ENCODE measurements around the gene FOCAD. TPM values are rescaled to one million over a fixed set of nuclear protein-coding genes. Genes with fewer than 3 reads are reported as not detected.

The FOCAD gene
- total RNA-seq, 1 experiment from 2014 or later = 18.3 TPM

DNA sequence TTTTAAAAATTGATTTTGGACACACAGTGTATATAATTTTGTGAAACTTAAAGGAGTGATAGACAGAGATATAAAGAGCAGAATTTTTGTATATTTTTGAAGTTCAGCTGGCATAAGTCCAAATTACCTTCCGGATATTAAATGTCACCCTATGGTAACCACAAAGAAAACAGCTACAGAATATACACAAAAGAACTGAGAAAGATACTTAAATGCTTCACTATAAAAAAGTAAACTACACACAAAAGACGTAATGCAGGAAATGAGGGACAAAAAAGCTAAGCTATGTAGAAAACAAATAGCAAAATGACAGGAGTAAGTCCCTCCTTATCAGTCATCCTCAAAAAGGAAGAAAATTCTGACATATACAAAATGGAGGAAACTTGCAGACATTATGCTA is 318.0 kb downstream of the FOCAD start:
- no peak for DNase-seq (ENCODE audit: low spot score)

DNA sequence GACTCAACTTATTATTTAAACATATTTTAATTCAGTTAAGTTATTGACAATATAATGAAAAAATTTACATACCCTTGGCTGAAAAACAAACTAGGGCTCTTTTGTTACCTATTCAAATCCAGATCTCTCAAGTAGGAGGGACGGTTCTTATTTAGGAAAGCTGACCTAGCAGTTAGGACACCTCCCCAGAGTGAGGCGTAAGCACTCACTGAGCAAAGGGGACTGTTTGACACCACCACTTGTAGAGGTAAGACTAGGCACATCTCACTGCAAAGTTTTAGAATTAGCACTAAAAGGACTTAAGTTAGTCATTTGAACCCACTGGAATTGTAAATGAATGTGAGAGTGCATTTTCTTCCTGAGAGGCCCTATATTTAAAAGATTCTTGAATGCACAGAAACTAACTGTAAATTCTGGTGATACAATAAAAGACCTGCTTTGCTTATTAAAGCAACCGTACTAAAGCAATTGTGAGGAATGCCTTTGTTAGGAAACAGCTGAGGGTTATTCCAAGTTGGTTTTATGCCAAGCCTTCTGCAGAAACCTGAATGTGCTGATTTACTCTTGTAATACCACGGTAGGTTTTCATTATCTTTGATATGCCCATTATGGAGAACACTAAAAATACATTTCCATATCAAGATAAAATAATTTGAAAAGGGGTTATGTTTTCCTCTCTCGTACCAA is 331.2 kb downstream of the FOCAD start:
- no peak for DNase-seq (ENCODE audit: low spot score)

DNA sequence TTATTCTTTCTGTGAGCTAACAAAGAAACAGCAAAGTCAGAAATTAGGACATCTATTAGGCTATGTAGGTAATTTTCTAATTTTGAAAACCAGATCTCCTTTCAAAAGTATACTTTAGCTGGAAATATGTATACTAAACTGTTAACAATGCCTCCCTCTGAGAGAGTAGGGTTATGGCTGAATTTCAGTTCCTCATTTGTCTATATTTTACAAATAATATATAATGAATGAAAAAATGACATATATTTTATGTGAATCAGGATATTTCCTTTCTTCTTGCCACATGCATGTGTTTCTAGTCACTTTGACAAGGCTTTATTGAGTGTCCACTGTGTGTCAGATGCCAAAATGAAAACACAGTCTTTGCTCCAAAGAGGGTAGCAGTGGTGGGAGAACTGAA is 331.9 kb downstream of the FOCAD start:
- DNase-seq (ENCODE audit: low spot score) = no peak

DNA sequence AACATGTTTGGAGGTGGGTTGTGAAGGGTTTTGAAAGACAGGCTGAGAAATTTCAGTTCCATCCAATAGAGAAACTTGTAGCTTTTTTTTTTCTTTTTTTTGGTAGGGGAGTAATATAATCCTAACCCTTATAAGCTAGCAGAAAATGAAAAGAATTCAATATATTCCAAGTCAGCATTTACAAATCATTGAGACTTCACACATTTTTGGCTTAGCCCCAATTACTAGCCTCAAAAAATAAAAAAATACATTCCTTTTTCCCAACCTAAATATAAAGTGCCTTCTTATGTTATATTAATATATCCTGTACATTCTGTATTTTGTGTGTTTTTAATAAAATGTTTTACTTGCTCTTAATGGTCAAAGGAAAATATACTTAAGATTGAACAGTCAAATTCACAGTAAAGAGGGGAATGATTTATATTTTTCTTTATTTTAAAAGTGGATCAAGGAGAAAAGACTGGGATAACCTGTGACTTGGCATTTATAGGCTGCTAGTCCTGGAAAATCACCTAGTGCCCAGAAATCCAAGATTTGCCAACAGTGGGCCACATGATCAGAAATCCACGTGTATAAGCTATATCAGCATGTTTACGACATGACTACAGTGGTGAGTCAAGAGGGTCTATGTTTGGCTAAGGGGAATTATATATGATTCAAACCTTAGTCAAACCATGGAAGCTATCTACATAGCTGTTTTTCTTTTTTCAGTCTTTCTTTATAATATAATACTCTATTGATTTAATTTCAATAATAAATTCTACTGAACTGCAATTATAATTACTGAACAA is 332.8 kb downstream of the FOCAD start:
- DNase-seq (ENCODE audit: low spot score) = no peak

DNA sequence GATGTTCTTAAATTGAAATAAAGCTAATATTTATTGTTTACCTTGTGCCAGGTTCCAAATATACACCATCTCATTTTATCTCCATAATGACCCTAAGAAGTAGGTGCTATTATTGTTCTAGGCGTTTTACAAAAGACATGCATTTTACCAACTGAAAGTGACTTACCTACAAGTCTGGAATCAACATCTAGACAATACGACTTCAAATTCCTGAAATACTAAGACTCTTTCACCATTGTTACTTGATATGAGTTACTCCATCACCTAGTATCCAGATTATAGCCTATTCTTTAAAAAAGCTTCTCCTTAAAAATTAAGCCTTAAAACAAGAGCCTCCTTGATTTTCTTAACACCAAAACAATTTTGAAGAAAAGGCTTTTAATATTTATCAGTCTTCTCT is 334.1 kb downstream of the FOCAD start:
- DNase-seq (ENCODE audit: low spot score) = no peak

DNA sequence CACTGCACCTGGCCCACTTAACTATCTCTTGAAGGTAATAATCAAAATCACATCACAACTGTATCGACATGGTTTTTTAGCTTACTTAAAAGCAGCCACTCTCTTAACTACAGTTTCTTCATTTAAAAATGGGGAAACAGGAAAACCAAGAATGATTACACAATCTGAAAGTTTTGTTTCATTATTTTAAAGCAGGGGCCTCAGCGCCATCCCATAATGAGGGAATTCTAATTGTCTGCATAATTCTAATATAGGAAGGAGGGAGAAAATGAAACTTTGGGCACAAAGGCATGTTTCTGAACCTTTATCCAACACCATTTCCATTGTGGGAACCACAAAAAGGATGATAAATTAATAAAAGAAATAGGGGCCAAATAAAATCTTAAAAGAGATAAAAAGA is 339.8 kb downstream of the FOCAD start:
- no peak for DNase-seq (ENCODE audit: low spot score)

DNA sequence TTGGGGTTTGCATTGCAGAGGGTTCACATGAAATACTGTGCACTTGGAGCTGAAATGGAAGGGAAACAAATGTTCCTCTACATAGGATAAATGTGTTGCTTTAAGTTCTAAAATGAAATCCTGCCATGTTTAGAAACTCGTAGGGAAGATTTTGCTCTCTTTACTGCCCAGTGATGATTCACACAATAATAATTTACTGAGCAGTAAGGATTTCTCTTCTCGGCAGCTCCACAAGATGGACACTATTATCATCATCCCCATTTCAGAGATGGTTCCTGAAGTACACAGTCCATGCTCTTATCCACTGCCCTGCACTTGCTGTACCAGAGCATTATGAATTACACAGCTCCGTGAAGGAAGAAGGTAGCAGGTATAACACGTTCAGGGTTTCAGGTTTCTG is 343.2 kb downstream of the FOCAD start:
- DNase-seq (ENCODE audit: low spot score) = no peak

DNA sequence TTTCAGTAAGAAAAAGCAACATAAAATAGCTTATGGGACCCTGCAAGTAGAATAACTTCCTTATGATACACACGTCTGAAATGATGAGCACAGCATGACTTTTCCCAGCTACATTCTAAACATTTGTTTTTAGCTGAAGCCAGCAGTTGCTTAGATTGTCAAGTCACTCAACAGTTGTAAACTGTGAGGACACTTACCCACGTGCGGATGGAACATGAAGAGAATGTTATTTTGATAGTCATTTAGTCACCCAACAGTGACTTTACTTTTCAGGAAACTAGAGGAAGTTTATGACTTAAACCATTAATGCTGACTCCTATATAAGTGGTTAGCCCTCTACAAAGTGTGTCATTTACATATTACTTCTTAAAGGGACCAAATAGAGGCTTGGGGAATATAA is 344.4 kb downstream of the FOCAD start:
- DNase-seq (ENCODE audit: low spot score) = no peak

DNA sequence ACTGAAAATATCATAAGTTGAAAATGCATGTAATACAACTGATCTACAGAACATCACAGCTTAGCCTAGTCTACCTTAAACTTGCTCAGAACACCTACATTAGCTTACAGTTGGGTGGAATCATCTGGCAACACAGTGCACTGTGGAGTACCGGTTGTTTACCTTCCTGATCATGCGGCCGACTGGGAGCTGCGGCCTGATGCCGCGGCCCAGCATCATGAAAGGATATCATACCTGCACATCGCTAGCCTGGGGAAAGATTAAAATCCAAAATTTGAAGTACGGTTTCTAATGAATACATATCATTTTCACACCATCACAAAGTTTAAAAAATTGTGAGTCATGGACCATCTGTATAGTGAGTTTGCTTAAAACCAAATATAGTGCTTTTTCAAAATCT is 345.6 kb downstream of the FOCAD start:
- DNase-seq (ENCODE audit: low spot score) = no peak

DNA sequence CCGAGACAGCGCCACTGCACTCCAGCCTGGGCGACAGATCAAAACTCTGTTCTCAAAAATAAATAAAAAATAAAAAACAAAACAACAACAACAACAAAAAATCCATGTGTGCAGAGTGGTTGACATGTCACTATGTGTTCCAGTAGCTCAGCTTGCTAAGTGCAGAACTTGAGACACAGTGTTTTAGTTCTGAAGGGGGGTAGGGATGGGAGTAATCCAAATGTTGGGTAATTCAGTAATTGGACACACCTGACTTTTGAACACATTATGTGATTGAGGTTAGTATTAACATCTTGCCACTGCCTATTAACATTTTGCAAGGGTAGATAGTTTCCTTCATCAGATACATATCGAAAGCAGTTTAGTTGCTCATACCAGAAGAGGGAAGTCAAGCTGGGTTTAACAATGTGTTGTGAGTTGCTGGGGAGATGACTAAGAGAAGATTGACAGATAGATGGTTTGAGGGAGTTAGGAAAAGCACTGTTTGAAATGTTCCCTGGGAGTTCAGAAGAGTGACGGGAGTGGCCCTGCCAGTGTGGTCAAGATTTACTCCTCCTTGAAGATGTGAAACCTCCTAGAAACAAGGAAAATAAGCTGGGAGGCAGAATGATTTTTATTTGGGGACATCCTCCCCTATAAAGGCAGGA is 346.5 kb downstream of the FOCAD start:
- no peak for DNase-seq (ENCODE audit: low spot score)

DNA sequence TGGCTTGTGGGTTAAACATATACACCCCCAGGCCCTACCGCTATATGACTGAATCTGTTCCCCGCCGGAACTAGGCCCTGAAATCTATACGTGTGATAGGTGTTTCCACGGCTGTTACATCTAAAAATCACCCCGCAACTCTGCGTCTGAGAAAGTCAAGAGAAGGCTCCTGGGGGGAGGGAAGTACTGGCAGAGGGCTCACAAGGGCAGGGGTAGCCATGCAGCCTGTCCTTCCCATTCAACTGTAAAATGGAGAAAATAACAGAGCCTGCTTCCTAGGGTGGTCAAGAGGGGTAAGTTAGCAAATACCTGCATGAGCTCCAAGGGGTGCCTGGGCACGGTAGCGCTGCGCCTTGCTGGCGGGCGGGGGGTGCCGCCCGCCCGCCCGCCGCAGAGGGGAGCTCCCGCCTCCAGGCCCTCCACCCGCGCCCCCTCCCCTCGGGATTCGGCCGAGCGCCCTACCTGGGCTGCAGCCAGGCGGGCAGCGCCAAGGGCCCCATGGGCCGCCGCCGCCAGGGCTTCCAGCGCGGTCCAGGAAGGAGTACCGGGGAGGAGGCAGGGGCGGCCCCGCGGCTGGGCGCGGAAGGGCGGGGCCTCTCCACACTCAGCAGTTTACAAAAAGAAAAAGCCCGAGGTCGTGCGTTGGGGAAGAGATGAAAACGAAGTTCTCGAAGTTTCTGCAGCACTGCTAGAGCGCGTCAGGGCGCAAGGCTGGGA is 347.2 kb downstream of the FOCAD start, which contains the start of gene HACD4:
TSS of gene HACD4 (minus strand) at position 550 of the 717 bp plus-strand sequence. CDS start at position 500, 50 bp downstream.
- no peak for DNase-seq (ENCODE audit: low spot score)

DNA sequence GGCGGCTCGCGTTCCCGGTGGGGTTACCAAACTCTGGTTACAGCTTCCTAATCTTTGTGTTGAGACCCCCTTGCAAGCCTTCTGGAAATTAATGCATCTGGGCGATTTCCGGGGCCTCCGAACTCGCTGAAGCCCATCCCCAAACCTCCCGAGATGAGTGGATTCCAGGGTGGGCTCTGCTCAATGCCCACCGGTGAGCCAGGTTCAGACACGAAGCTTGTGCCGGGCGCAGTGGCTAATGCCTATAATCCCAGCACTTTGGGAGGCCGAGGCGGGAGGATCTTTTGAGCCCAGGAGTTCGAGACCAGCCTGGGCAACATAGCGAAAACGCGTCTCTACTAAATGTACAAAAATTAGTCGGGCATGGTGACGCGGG is 347.7 kb downstream of the FOCAD start:
- DNase-seq (ENCODE audit: low spot score) = no peak

DNA sequence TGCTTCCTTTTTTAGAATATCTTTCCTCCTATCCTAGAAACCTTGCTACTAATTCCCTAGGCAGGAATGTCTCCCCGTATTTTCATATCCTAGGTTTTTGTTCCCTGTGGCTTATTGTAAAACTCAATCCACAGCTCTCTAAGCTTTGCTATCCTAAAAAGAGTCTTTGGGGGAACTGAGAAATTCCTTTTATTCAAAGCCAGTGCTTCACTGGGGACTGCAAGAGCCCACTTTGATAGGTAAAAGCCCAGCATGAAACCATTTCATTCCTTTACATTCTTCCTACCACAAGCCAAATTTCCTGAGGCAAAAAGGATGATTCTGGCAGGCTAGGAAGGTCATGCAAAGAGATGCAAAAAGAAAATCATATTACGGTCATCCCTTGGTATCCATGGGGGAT is 353.2 kb downstream of the FOCAD start:
- DNase-seq (ENCODE audit: low spot score) = no peak

DNA sequence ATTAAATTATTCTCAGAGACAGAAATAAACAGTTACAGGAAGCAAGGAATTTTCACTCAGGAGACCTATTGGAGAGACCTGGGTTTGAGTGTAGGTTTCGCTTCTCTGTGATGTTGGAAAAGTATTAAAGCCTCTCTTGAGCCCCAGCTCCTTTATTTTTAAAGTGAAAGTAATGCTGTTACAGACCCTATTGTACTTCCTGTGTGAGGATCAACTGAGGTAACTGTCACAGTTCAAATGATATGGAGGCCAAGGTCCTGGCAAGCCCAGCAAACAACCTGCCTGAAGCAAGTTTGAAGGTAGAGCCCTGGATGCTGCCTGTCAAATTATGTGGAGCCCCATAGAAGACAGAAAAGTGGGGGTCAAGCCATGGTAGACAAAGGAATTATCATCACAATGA is 355.2 kb downstream of the FOCAD start:
- no peak for DNase-seq (ENCODE audit: low spot score)

DNA sequence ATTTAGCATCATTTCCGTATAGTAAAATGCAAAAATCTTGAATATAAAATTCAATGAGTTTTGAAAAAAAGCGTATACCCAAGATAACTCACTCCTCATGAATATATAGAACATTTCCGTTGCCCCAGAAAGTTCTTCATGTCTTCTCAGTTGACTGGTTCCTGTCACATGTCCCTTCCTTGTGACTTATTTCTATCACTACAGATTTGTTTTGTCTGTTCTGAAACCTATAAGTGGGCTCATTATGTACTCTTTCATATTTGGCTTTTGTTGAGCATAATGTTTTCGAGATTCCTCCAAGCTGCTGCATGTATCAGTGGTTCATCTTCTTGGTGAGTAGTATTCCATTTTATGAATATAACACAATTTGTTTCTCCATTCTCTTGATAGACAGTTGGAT is 358.4 kb downstream of the FOCAD start:
- DNase-seq (ENCODE audit: low spot score) = no peak

DNA sequence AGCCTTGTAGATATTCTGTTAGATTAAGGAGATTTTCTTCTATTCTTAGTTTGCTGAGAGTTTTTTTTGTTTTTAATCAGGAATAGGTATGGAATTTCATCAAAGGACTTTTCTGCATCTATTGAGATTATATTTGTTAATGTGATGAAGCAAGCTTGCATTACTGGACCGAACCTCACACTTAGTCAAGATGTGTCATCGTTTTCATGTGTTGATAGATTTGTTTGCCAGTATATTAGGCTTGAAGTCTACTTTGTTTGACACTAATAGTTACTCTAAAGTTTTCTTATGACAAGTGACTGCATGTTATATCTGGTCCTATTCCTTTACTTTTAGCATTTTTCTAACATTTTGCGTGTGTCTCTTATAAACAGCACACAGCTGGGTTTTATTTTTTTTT is 359.8 kb downstream of the FOCAD start:
- no peak for DNase-seq (ENCODE audit: low spot score)

Small RNA genes lying within 50 kb of the gene (small RNA-seq; reads per million reads assigned to genes)
- gene MIR491 (not detected), gene SNORA30B (0.50 reads per million)

Other genes starting within 250 kb of the FOCAD start
- 19.7 and 20.2 TPM in 2 replicates for gene MLLT3, start 61.8 kb upstream of the FOCAD start, total RNA-seq (2014; rRNA removed; shearing (Covaris generic))

Measured in HT-29 (cell line).